Neuronal stem cell (in vitro differentiated cells): ENCODE measurements around the gene VWA5B1.
A peak's percentile ranks its signal among the peaks of the same experiment; 100 is the strongest.

Experiments
- DNase-seq: peaks from one replicate; pipeline ENCODE4 v3.0.0-alpha.2; 2013; ENCODE audit warnings: low spot score
- H2AFZ ChIP-seq: one replicate; pipeline ENCODE4 v1.6.1; 2013; ENCODE audit warnings: mild to moderate bottlenecking, low read length, inconsistent platforms
- H2AK5ac ChIP-seq: 2 replicates; pipeline ENCODE4 v1.6.1; 2013; ENCODE audit warnings: low read depth, mild to moderate bottlenecking, inconsistent platforms, low read length, moderate library complexity, mixed read lengths
- H2BK120ac ChIP-seq: 2 replicates; pipeline ENCODE4 v1.6.1; 2013; ENCODE audit warnings: low read depth, mild to moderate bottlenecking, inconsistent platforms, low read length, moderate library complexity, mixed read lengths
- H2BK12ac ChIP-seq: one replicate; pipeline ENCODE4 v1.6.1; 2013; ENCODE audit warnings: low read length, inconsistent platforms
- H2BK15ac ChIP-seq: 2 replicates; pipeline ENCODE4 v1.6.1; 2013; ENCODE audit warnings: mild to moderate bottlenecking, low read length, inconsistent platforms, mixed read lengths
- H2BK5ac ChIP-seq: one replicate; pipeline ENCODE4 v1.6.1; 2013; ENCODE audit warnings: inconsistent platforms, mild to moderate bottlenecking, low read length, moderate library complexity
- H3K14ac ChIP-seq: one replicate; pipeline ENCODE4 v1.6.1; 2013; ENCODE audit warnings: low read length, inconsistent platforms
- H3K18ac ChIP-seq: 2 replicates; pipeline ENCODE4 v1.6.1; 2013; ENCODE audit warnings: low read length, inconsistent platforms
- H3K23ac ChIP-seq: 2 replicates; pipeline ENCODE4 v1.6.1; 2013; ENCODE audit warnings: low read depth, mild to moderate bottlenecking, mixed read lengths, low read length, inconsistent platforms; ENCODE audit not compliant: poor library complexity
- H3K27ac ChIP-seq: replicated peaks from 3 replicates; pipeline ENCODE4 v1.5.1; 2013; ENCODE audit warnings: low read length, inconsistent platforms
- H3K27me3 ChIP-seq, 3 experiments: 2 replicates each; pipeline ENCODE4 v1.6.1; 2013; ENCODE audit warnings: low read length in 3 of 3, mild to moderate bottlenecking in 2 of 3, inconsistent platforms in 1 of 3, low read depth in 1 of 3, mixed read lengths in 1 of 3, moderate library complexity in 1 of 3; ENCODE audit not compliant: control insufficient read depth in 3 of 3, insufficient read depth in 3 of 3
- H3K36me3 ChIP-seq, 2 donors: replicated peaks in 1 of 2; 2 replicates each; pipeline ENCODE4 v1.6.1; 2013; ENCODE audit warnings: low read length in 2 of 2; ENCODE audit not compliant: control insufficient read depth in 2 of 2, insufficient read depth in 2 of 2
- H3K4ac ChIP-seq: 2 replicates; pipeline ENCODE4 v1.6.1; 2013; ENCODE audit warnings: inconsistent platforms, mild to moderate bottlenecking, low read length, moderate library complexity
- H3K4me1 ChIP-seq, 2 donors: 1 replicate in 1 of 2; 2 replicates in 1 of 2; pipeline ENCODE4 v1.6.1; 2013; ENCODE audit warnings: low read length in 2 of 2, low read depth in 1 of 2; ENCODE audit not compliant: control insufficient read depth in 2 of 2, insufficient read depth in 1 of 2
- H3K4me2 ChIP-seq: one replicate; pipeline ENCODE4 v1.6.1; 2013; ENCODE audit warnings: mild to moderate bottlenecking, low read length, inconsistent platforms; ENCODE audit not compliant: insufficient read depth, poor library complexity, severe bottlenecking
- H3K4me3 ChIP-seq, 2 donors: 2 replicates each; pipeline ENCODE4 v1.5.1; 2013; ENCODE audit warnings: low read length in 2 of 2, mild to moderate bottlenecking in 2 of 2, inconsistent platforms in 1 of 2, moderate library complexity in 1 of 2
- H3K79me1 ChIP-seq: one replicate; pipeline ENCODE4 v1.6.1; 2013; ENCODE audit warnings: low read depth, mild to moderate bottlenecking, inconsistent platforms, low read length, moderate library complexity
- H3K9ac ChIP-seq: one replicate; pipeline ENCODE4 v1.6.1; 2013; ENCODE audit warnings: mild to moderate bottlenecking, low read depth, low read length, inconsistent platforms; ENCODE audit not compliant: poor library complexity
- H3K9me3 ChIP-seq, 2 donors: replicated peaks in 1 of 2; 2 replicates each; pipeline versions ENCODE3 to v1.6.1; 2013; ENCODE audit warnings: low read length in 2 of 2, mild to moderate bottlenecking in 2 of 2, inconsistent platforms in 1 of 2, low read depth in 1 of 2, mixed read lengths in 1 of 2, moderate library complexity in 1 of 2; ENCODE audit not compliant: control insufficient read depth in 2 of 2, insufficient read depth in 1 of 2
- H4K8ac ChIP-seq: one replicate; pipeline ENCODE4 v1.6.1; 2013; ENCODE audit warnings: low read depth, mild to moderate bottlenecking, inconsistent platforms, low read length, moderate library complexity
- H4K91ac ChIP-seq: one replicate; pipeline ENCODE4 v1.6.1; 2013; ENCODE audit warnings: low read length, low read depth, mild to moderate bottlenecking, inconsistent platforms; ENCODE audit not compliant: poor library complexity
- WGBS, 2 donors: extraction: QIAGEN DNeasy Blood & Tissue Kit; methylation state at CpG; one replicate each; pipeline ENCODE4 v1.1.7; 2013; ENCODE audit warnings: missing lambda C conversion rate in 2 of 2, mixed read lengths in 1 of 2; ENCODE audit not compliant: insufficient read length in 2 of 2, insufficient replicate concordance in 1 of 2; ENCODE audit errors: extremely low coverage in 2 of 2; 5-methylcytosine and 5-hydroxymethylcytosine counted together

The VWA5B1 gene

DNA sequence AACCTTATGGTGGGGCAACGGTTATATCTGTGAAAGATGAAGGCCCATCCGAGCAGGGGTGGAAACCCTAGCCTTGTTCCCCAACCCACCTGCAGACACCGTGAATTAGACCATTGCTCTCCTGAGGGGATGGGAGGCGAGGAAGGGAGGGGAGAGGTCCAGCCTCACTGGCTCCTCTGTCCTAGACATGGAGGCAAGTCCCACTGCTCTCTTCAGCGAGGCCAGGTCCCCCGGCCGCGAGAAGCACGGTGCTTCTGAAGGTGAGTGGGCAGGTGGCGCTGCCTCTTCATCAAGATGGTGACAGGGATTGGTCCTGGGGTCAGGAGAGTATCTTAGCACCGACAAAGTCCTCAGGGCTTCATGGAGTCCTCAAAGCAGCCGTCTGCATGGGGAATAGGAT lies 59.3 kb downstream of the VWA5B1 start:
- Histone ChIP-seq H3K4ac (no peak overlapping the region), H2AK5ac (no peak overlapping the region), H4K8ac (no peak overlapping the region), H3K4me2 (no peak overlapping the region), H3K18ac (no peak overlapping the region), H3K23ac (no peak overlapping the region), H3K36me3 (no peaks in the 10 kb centered on the region), H3K4me3 (no peak overlapping the region), H3K9ac (no peak overlapping the region), H4K91ac (no peak overlapping the region), H2BK12ac (no peak overlapping the region), H2BK5ac (no peak overlapping the region), H2AFZ (no peak overlapping the region), H3K4me1 (peaks cover 0 to 9% of the 10 kb centered on the region in 2 donors), H2BK120ac (peak overlapping the region; percentile 12), H3K9me3 (no peaks in the 10 kb centered on the region), H2BK15ac (peak overlapping the region; percentile 74), H3K14ac (no peak overlapping the region), H3K79me1 (no peaks in the 10 kb centered on the region), H3K27ac (no peak overlapping the region), H3K27me3 (peaks cover 0 to 13% (median 0%) of the 10 kb centered on the region in 3 experiments)
- no peak for DNase-seq
- no CpG with 5 or more reads among the region's 12 CpGs for WGBS, 2 donors

DNA sequence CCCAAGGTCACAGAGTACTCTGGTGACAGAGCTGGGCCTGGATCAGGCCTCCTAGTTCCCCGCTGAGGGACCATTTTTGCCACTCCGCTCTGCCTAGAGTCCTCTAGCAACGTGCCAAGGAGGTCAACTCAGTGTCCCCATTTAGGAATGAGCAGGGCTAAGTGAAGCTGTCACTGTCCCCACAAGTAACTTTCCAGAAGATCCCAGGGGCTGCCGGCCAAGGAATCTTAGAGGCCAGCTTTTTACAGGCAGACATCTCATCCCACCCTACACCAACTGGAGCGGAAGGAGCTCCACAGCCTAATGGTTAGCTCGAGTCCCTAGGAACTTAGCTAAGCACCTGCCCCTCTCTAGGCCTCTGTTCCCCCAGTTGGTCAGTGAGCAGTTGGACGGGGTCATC lies 59.7 kb downstream of the VWA5B1 start:
- H3K4ac ChIP-seq: peak overlapping the region; percentile 13
- H3K4me1 ChIP-seq: peaks cover 0 to 9% of the 10 kb centered on the region in 2 donors
- H3K9ac ChIP-seq: no peak overlapping the region
- no CpG with 5 or more reads among the region's 7 CpGs for WGBS, 2 donors
- H2AK5ac ChIP-seq: peak overlapping the region; percentile 26
- no peak overlapping the region for H3K4me3 ChIP-seq
- H3K4me2 ChIP-seq: no peak overlapping the region
- H3K27me3 ChIP-seq: peaks cover 0 to 13% (median 0%) of the 10 kb centered on the region in 3 experiments
- H2BK5ac ChIP-seq: no peak overlapping the region
- H2BK15ac ChIP-seq: peak overlapping the region; percentile 34
- no peaks in the 10 kb centered on the region for H3K79me1 ChIP-seq
- no peak for DNase-seq
- no peak overlapping the region for H4K91ac ChIP-seq
- H3K36me3 ChIP-seq: no peaks in the 10 kb centered on the region
- peak overlapping the region; percentile 5 for H2BK12ac ChIP-seq
- H4K8ac ChIP-seq: no peak overlapping the region
- H3K18ac ChIP-seq: no peak overlapping the region
- H3K23ac ChIP-seq: no peak overlapping the region
- no peak overlapping the region for H2AFZ ChIP-seq
- no peak overlapping the region for H3K14ac ChIP-seq
- H3K27ac ChIP-seq: no peak overlapping the region
- H3K9me3 ChIP-seq: no peaks in the 10 kb centered on the region
- peak overlapping the region; percentile 12 for H2BK120ac ChIP-seq

DNA sequence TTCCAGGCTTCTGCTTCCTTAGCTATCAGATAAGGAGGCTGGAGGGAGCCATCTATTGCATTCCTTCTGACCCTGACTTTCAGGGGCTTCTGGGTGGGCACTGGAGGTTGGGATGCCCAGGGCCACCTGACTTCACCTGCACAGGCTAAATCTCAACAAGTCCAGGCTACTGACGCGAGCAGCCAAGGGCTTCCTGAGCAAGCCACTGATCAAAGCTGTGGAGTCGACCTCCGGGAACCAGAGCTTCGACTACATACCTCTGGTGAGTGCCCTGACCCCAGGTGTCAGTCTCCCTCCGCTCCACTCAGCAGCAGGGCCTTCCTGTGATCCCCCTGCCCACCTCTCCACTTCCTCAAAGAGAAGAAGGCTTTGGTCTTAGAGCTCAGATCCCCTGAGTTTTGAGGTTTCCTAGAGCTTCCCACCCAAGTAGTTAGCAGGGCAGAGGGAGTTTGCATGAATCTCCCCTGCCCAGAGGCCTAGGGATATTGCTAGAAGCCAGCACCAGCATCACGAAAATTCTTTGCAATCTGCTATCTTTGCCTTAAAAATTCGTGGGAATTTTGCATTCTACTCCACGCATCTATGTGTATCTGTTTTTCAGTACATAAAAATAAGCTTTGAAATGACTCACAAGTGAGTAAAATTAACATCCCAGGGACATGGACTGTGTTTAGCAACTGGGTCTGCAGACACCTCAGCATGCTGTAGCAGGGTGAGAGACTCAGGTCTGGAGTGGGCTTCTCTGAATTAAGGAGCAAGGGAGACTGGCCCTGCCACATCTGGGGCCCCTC lies 61.4 kb downstream of the VWA5B1 start:
- H3K4me2 ChIP-seq: no peak overlapping the region
- no peak overlapping the region for H2BK5ac ChIP-seq
- H3K4me3 ChIP-seq: no peak overlapping the region
- H2BK12ac ChIP-seq: no peak overlapping the region
- no peak overlapping the region for H4K91ac ChIP-seq
- H2BK120ac ChIP-seq: no peak overlapping the region
- H3K14ac ChIP-seq: no peak overlapping the region
- no peak overlapping the region for H2BK15ac ChIP-seq
- H4K8ac ChIP-seq: no peak overlapping the region
- H2AFZ ChIP-seq: no peak overlapping the region
- H3K9me3 ChIP-seq: no peaks in the 10 kb centered on the region
- H3K4me1 ChIP-seq: peaks cover 0 to 9% of the 10 kb centered on the region in 2 donors
- H3K18ac ChIP-seq: no peak overlapping the region
- DNase-seq: no peak
- no CpG with 5 or more reads among the region's 9 CpGs for WGBS, 2 donors
- H3K27ac ChIP-seq: no peak overlapping the region
- H3K36me3 ChIP-seq: no peaks in the 10 kb centered on the region
- no peaks in the 10 kb centered on the region for H3K79me1 ChIP-seq
- H3K27me3 ChIP-seq: peaks cover 0 to 13% (median 0%) of the 10 kb centered on the region in 3 experiments
- H2AK5ac ChIP-seq: no peak overlapping the region
- H3K23ac ChIP-seq: no peak overlapping the region
- H3K4ac ChIP-seq: no peak overlapping the region
- no peak overlapping the region for H3K9ac ChIP-seq

DNA sequence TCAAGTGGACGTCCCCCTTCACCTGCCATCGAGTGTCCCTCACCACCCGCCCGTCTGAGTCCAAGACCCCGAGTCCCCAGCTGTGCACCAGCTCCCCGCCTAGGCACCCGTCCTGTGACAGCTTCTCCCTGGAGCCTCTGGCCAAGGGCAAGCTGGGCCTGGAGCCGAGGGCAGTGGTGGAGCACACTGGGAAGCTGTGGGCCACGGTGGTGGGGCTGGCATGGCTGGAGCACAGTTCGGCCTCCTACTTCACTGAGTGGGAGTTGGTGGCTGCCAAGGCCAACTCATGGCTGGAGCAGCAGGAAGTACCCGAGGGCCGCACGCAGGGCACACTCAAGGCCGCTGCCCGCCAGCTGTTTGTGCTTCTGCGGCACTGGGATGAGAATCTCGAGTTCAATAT lies 63.2 kb downstream of the VWA5B1 start:
- H2BK15ac ChIP-seq: peak overlapping the region; percentile 40
- peak overlapping the region; percentile 82 for H2BK5ac ChIP-seq
- DNase-seq: no peak
- no peaks in the 10 kb centered on the region for H3K36me3 ChIP-seq
- H3K9ac ChIP-seq: peak overlapping the region; percentile 13
- no peak overlapping the region for H2AFZ ChIP-seq
- H4K91ac ChIP-seq: no peak overlapping the region
- no peak overlapping the region for H3K4me3 ChIP-seq
- H4K8ac ChIP-seq: no peak overlapping the region
- H3K9me3 ChIP-seq: no peaks in the 10 kb centered on the region
- no peak overlapping the region for H2BK120ac ChIP-seq
- no peak overlapping the region for H3K27ac ChIP-seq
- peaks cover 0 to 4% of the 10 kb centered on the region in 2 donors for H3K4me1 ChIP-seq
- no peaks in the 10 kb centered on the region for H3K79me1 ChIP-seq
- H2AK5ac ChIP-seq: peak overlapping the region; percentile 90
- peak overlapping the region; percentile 4 for H2BK12ac ChIP-seq
- peak overlapping the region; percentile 33 for H3K18ac ChIP-seq
- H3K4ac ChIP-seq: no peak overlapping the region
- peaks cover 0 to 4% (median 0%) of the 10 kb centered on the region in 3 experiments for H3K27me3 ChIP-seq
- no CpG with 5 or more reads among the region's 17 CpGs for WGBS, 2 donors
- peak overlapping the region; percentile 42 for H3K14ac ChIP-seq
- no peak overlapping the region for H3K4me2 ChIP-seq
- peak overlapping the region; percentile 44 for H3K23ac ChIP-seq
